ENCODE data around the gene GPX4. TPM values are rescaled to one million over a fixed set of nuclear protein-coding genes. Genes with fewer than 3 reads are reported as not detected.

GPX4 gene
- total RNA-seq, 1 donor from 2014 or later: 330 TPM

DNA sequence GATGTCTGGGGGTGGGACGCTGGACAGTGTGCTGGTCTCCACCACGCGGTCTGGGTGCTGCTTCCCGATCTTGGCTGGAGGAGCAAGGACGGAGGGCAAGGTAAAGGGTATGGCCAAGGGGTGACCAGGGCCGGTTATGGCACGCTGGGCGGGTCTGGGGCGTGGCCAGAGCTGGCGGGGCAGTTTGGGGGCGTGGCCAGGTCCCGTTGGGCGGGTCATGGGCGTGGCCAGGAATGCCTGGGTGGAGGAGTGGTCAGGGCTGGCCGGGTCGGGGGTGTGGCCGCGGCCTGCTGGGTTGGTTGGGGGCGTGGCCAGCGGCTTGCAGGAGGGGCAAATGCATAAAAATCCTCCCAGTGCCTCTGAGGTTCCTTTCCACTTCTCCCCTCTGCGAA lies 19.2 kb downstream of the GPX4 start:
- H3K36me3 Mint-ChIP-seq (ENCODE audit: low read depth, unreplicated experiment): peaks cover 17% of the 10 kb centered on the region
- DNase-seq (ENCODE audit: low spot score): peak; percentile 77
- H3K27ac Mint-ChIP-seq (ENCODE audit: unreplicated experiment): no peak overlapping the region
- TF ChIP-seq, protein P1, sequence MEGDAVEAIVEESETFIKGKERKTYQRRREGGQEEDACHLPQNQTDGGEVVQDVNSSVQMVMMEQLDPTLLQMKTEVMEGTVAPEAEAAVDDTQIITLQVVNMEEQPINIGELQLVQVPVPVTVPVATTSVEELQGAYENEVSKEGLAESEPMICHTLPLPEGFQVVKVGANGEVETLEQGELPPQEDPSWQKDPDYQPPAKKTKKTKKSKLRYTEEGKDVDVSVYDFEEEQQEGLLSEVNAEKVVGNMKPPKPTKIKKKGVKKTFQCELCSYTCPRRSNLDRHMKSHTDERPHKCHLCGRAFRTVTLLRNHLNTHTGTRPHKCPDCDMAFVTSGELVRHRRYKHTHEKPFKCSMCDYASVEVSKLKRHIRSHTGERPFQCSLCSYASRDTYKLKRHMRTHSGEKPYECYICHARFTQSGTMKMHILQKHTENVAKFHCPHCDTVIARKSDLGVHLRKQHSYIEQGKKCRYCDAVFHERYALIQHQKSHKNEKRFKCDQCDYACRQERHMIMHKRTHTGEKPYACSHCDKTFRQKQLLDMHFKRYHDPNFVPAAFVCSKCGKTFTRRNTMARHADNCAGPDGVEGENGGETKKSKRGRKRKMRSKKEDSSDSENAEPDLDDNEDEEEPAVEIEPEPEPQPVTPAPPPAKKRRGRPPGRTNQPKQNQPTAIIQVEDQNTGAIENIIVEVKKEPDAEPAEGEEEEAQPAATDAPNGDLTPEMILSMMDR (IDR thresholded peaks at IDR 0.05; ENCODE audit: unreplicated experiment): no peak
- H3K4me3 Mint-ChIP-seq (ENCODE audit: unreplicated experiment): peak overlapping the region; percentile 62
- peaks cover 13% of the 10 kb centered on the region for H3K27me3 Mint-ChIP-seq (ENCODE audit: unreplicated experiment)
- H3K4me1 Mint-ChIP-seq (ENCODE audit: unreplicated experiment): no peaks in the 10 kb centered on the region
- H3K9me3 Mint-ChIP-seq (ENCODE audit: unreplicated experiment): no peaks in the 10 kb centered on the region

DNA sequence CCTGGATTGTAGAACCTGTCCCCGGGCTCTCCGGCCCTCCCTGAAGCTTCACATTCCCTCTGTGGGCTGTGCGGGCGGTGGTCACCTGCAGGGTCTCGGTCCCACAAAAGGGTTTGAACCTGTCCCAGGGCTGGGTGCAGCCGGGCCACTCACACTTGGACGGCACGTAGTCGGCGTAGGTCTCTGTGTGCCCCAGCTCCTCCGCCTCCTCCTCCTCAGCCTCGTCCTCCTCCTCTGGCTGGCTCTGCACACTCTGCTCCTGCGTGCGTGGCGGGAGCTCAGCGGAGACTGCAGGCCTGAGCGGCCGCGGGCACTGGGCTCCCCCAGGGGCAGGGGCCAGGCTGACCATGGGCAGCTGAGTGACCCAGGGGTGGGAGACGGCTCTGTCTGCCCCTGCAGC lies 19.6 kb downstream of the GPX4 start:
- no peak overlapping the region for H3K4me3 Mint-ChIP-seq (ENCODE audit: unreplicated experiment)
- no peak for DNase-seq (ENCODE audit: low spot score)
- no peaks in the 10 kb centered on the region for H3K4me1 Mint-ChIP-seq (ENCODE audit: unreplicated experiment)
- peaks cover 13% of the 10 kb centered on the region for H3K27me3 Mint-ChIP-seq (ENCODE audit: unreplicated experiment)
- peaks cover 15% of the 10 kb centered on the region for H3K36me3 Mint-ChIP-seq (ENCODE audit: low read depth, unreplicated experiment)
- TF ChIP-seq, protein P1 (IDR thresholded peaks at IDR 0.05; ENCODE audit: unreplicated experiment): no peak
- H3K27ac Mint-ChIP-seq (ENCODE audit: unreplicated experiment): no peak overlapping the region
- no peaks in the 10 kb centered on the region for H3K9me3 Mint-ChIP-seq (ENCODE audit: unreplicated experiment)

DNA sequence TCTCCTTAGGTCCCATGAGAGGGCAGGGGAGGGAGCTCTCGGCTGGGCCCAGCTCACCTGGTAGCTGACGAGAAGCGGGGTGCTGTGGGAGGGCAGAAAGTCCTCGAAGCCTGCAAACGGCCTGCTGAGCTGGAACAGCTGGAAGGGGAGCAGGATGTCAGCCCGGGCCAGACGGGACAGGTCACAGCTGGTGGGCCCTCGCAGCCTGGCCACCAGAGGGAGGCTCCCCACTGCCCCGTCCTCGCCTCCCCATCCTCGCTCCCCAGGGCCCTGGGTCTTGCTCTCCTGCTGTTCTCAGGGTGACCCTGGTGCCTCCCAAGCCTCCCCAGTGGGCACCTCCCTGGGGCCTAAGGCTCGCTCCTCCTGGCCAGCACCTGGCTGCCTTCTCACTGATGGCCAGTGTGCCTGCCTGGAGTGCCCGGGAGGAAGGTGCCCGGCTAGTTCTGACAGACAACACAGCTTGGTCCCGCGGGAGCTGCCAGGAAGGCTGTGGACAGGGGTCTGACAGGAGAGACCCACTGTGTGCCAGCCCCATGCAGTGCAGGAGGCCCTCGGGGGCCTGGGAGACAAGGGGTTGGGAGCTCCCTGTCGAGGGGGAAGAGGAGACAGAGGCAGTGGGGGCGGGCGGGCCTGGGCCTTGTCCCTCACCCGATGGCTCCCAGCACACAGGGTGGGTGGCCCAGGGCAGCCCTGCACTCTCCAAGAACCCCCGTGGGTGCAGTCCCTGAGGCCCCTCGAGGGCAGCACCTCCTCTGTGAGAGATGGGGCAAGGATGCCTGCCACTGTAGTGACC lies 20.3 kb downstream of the GPX4 start:
- no peaks in the 10 kb centered on the region for H3K4me1 Mint-ChIP-seq (ENCODE audit: unreplicated experiment)
- H3K27ac Mint-ChIP-seq (ENCODE audit: unreplicated experiment): no peak overlapping the region
- TF ChIP-seq, protein P1 (IDR thresholded peaks at IDR 0.05; ENCODE audit: unreplicated experiment): no peak
- H3K4me3 Mint-ChIP-seq (ENCODE audit: unreplicated experiment): no peak overlapping the region
- peaks cover 10% of the 10 kb centered on the region for H3K36me3 Mint-ChIP-seq (ENCODE audit: low read depth, unreplicated experiment)
- H3K9me3 Mint-ChIP-seq (ENCODE audit: unreplicated experiment): no peaks in the 10 kb centered on the region
- peaks cover 15% of the 10 kb centered on the region for H3K27me3 Mint-ChIP-seq (ENCODE audit: unreplicated experiment)
- no peak for DNase-seq (ENCODE audit: low spot score)

DNA sequence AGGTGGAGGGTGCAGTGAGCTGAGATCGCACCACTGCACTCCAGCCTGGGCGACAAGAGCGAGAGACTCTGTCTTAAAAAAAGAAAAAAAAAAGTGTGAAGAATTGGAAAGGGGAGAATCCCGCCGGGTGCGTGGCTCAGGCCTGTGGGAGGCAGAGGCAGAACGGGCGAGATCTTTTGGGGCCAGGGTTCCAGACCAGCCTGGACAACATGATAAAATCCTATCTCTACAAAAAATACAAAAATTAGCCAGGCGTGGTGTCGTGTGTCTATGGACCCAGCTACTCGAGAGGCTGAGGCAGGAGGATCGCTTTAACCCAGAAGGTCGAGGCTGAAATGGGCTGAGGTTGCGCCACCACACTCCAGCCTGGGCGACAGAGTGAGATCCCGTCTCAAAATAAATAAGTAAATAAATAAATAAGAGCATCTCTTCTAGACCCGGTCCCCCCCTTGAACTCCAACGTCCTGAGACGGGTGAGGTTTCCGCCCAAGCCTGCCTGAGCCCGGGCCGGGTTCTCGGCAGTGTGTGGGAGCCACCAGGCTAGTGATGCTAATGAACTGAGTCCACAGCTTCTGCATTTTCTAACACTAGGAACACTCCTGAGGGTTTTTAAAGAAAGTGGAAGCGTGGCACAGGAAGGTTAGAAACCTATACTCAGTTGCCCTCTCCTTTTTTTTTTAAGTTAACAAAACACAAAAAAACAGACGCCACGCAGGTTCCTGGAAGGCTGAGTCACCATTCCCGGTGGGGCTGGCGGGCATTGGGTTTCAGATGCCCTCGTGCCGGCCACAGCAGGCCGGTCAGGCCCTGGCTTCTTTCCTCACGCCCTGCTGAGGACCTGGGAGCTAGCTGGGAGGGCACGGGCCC lies 22.0 kb downstream of the GPX4 start:
- Mint-ChIP-seq H3K27me3 (ENCODE audit: unreplicated experiment) (peaks cover 15% of the 10 kb centered on the region), H3K9me3 (ENCODE audit: unreplicated experiment) (no peaks in the 10 kb centered on the region)

More for the DNA sequence above, 22.0 kb downstream of the GPX4 start:
- Mint-ChIP-seq H3K4me1 (ENCODE audit: unreplicated experiment) (no peaks in the 10 kb centered on the region), H3K4me3 (ENCODE audit: unreplicated experiment) (no peak overlapping the region), H3K36me3 (ENCODE audit: low read depth, unreplicated experiment) (peaks cover 10% of the 10 kb centered on the region), H3K27ac (ENCODE audit: unreplicated experiment) (no peak overlapping the region)
- no peak for DNase-seq (ENCODE audit: low spot score)
- TF ChIP-seq, protein P1 (IDR thresholded peaks at IDR 0.05; ENCODE audit: unreplicated experiment): no peak

All from endothelial cell (in vitro differentiated cells).